ENCODE results near the gene CYB561D2.

CYB561D2 gene

GRCh38 chr3:50388720-50389413, 38.2 kb downstream of the CYB561D2 start:
- no peaks in the 10 kb centered on the region for H3K4me1 ChIP-seq (ENCODE audit: control insufficient read depth, low read length)
- H3K9me3 ChIP-seq (ENCODE audit: control insufficient read depth, insufficient read depth, low read length): no peaks in the 10 kb centered on the region
- H3K27ac ChIP-seq (ENCODE audit: low read depth, low read length): no peak overlapping the region
- H3K79me2 ChIP-seq (ENCODE audit: control insufficient read depth, low read length): no peaks in the 10 kb centered on the region
- H3K27me3 ChIP-seq (ENCODE audit: control insufficient read depth, low read length): peaks cover 12% of the 10 kb centered on the region
- no peaks in the 10 kb centered on the region for H3K36me3 ChIP-seq (ENCODE audit: control insufficient read depth, low read length)
- no peak overlapping the region for H3K4me2 ChIP-seq (ENCODE audit: low read length)
- H4K20me1 ChIP-seq (ENCODE audit: control insufficient read depth, insufficient read depth, low read depth, low read length): no peaks in the 10 kb centered on the region
- no peak overlapping the region for H3K4me3 ChIP-seq (ENCODE audit: low read length)
- no peaks in the 10 kb centered on the region for H3F3A ChIP-seq (ENCODE audit: control insufficient read depth, insufficient read depth)
- H3K9me2 ChIP-seq (replicated peaks; ENCODE audit: control insufficient read depth, low read length): no peaks in the 10 kb centered on the region
- TF ChIP-seq, protein P1, sequence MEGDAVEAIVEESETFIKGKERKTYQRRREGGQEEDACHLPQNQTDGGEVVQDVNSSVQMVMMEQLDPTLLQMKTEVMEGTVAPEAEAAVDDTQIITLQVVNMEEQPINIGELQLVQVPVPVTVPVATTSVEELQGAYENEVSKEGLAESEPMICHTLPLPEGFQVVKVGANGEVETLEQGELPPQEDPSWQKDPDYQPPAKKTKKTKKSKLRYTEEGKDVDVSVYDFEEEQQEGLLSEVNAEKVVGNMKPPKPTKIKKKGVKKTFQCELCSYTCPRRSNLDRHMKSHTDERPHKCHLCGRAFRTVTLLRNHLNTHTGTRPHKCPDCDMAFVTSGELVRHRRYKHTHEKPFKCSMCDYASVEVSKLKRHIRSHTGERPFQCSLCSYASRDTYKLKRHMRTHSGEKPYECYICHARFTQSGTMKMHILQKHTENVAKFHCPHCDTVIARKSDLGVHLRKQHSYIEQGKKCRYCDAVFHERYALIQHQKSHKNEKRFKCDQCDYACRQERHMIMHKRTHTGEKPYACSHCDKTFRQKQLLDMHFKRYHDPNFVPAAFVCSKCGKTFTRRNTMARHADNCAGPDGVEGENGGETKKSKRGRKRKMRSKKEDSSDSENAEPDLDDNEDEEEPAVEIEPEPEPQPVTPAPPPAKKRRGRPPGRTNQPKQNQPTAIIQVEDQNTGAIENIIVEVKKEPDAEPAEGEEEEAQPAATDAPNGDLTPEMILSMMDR (IDR thresholded peaks at IDR 0.05; ENCODE audit: low read depth, low read length, poor library complexity, severe bottlenecking): no peak
- TF ChIP-seq EZH2phosphoT487 (IDR thresholded peaks at IDR 0.05; ENCODE audit: borderline replicate concordance, low read length): no peak

DNA sequence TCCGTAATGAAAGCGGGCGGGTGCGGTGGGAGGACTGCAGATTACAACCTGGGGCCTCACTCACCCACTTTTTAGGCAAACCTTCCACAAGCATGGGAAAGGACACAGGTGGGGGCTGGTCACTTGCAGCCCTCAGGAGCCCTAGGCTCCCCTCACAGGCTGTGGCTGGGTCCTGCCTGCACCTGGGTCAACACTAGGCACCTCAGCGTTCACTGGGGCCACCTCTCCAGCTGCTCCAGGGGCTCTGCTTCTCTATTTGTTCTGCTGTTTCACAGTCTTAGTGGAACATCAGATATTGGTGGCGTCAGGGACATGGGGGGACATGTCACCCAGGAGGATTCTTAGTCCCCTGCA, 38.7 kb downstream of the CYB561D2 start:
- no peaks in the 10 kb centered on the region for H3F3A ChIP-seq (ENCODE audit: control insufficient read depth, insufficient read depth)
- H3K27me3 ChIP-seq (ENCODE audit: control insufficient read depth, low read length): peaks cover 12% of the 10 kb centered on the region
- H3K4me2 ChIP-seq (ENCODE audit: low read length): no peak overlapping the region
- H3K9me3 ChIP-seq (ENCODE audit: control insufficient read depth, insufficient read depth, low read length): no peaks in the 10 kb centered on the region
- TF ChIP-seq EZH2phosphoT487 (IDR thresholded peaks at IDR 0.05; ENCODE audit: borderline replicate concordance, low read length): no peak
- TF ChIP-seq, protein P1 (IDR thresholded peaks at IDR 0.05; ENCODE audit: low read depth, low read length, poor library complexity, severe bottlenecking): no peak
- no peaks in the 10 kb centered on the region for H3K9me2 ChIP-seq (replicated peaks; ENCODE audit: control insufficient read depth, low read length)
- no peak overlapping the region for H3K27ac ChIP-seq (ENCODE audit: low read depth, low read length)
- H3K4me3 ChIP-seq (ENCODE audit: low read length): no peak overlapping the region
- no peaks in the 10 kb centered on the region for H4K20me1 ChIP-seq (ENCODE audit: control insufficient read depth, insufficient read depth, low read depth, low read length)
- no peaks in the 10 kb centered on the region for H3K79me2 ChIP-seq (ENCODE audit: control insufficient read depth, low read length)
- no peaks in the 10 kb centered on the region for H3K4me1 ChIP-seq (ENCODE audit: control insufficient read depth, low read length)
- no peaks in the 10 kb centered on the region for H3K36me3 ChIP-seq (ENCODE audit: control insufficient read depth, low read length)

DNA sequence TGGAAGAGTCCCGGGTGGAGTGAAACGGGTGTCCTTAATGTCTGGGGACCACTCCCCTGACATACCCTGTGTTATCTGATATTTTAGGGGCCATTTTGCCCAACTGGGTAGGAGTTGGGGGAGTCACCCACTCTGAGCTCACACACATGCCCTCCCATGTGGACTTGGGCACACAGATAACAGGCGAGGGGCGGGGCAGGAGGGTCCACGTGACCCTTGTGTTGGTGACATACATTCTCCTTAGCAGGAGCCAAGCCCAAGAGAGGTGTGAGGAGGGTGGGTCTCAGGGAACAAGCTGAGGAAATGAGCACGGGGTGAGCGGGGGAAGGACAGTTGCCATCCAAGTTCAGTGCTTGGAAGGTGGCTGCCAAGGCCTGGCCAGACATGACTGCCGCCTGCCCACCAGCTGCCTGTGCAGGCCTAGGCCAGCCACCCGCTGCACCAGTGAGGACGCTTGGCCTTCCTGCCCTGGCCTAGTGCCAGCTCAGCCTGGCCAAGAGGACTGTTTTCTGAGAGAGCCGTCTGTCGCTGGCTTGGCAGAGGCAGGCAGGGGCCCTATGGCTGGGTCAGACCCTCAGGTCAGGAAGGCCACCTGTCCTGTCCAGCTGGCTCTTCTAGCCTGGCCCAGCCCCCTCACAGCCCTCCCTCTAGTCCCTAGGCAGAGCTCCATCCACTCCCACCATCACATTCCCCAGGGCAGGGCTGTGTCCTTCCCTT, 40.0 kb downstream of the CYB561D2 start:
- no peaks in the 10 kb centered on the region for H3K36me3 ChIP-seq (ENCODE audit: control insufficient read depth, low read length)
- H3F3A ChIP-seq (ENCODE audit: control insufficient read depth, insufficient read depth): no peaks in the 10 kb centered on the region
- H3K4me2 ChIP-seq (ENCODE audit: low read length): no peak overlapping the region
- H3K79me2 ChIP-seq (ENCODE audit: control insufficient read depth, low read length): no peaks in the 10 kb centered on the region
- no peaks in the 10 kb centered on the region for H3K9me2 ChIP-seq (replicated peaks; ENCODE audit: control insufficient read depth, low read length)
- no peak for TF ChIP-seq EZH2phosphoT487 (IDR thresholded peaks at IDR 0.05; ENCODE audit: borderline replicate concordance, low read length)
- TF ChIP-seq, protein P1 (IDR thresholded peaks at IDR 0.05; ENCODE audit: low read depth, low read length, poor library complexity, severe bottlenecking): no peak
- H4K20me1 ChIP-seq (ENCODE audit: control insufficient read depth, insufficient read depth, low read depth, low read length): no peaks in the 10 kb centered on the region
- peaks cover 12% of the 10 kb centered on the region for H3K27me3 ChIP-seq (ENCODE audit: control insufficient read depth, low read length)
- H3K9me3 ChIP-seq (ENCODE audit: control insufficient read depth, insufficient read depth, low read length): no peaks in the 10 kb centered on the region
- H3K4me1 ChIP-seq (ENCODE audit: control insufficient read depth, low read length): no peaks in the 10 kb centered on the region
- no peak overlapping the region for H3K4me3 ChIP-seq (ENCODE audit: low read length)
- no peak overlapping the region for H3K27ac ChIP-seq (ENCODE audit: low read depth, low read length)
